Measurements from ENCODE around the gene CAPG.

Gene CAPG

DNA sequence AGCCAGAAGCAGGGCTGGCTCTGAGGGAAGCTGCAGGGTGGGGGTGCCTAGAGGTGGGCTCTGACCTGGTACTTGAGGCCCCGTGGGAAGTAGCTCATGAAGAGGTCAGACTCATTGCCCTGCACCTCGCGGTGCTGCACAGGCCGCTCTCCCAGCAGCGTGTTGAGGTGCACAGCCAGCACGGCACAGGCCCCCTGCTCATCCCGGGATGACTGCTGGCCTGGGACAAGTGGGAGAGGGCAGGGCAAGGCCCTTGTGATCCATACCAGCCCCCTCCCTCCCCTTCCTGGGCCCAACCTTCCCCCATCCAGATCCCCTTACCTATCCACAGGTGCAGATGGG lies 8.7 kb downstream of the CAPG start:
- TF ChIP-seq LEF1 (IDR thresholded peaks at IDR 0.05; ENCODE audit: borderline replicate concordance) (no peak), HDGF (IDR thresholded peaks at IDR 0.05; ENCODE audit: borderline replicate concordance) (no peak), ARNT (IDR thresholded peaks at IDR 0.05) (no peak), SUZ12 (IDR thresholded peaks at IDR 0.05) (no peak), ELF4 (IDR thresholded peaks at IDR 0.05) (no peak), L3MBTL2 (conservative IDR thresholded peaks at IDR 0.05) (no peak), SP1 (IDR thresholded peaks at IDR 0.05) (no peak), NFRKB (IDR thresholded peaks at IDR 0.05) (no peak), FOXK2 (IDR thresholded peaks at IDR 0.05) (no peak), FOXM1 (IDR thresholded peaks at IDR 0.05; ENCODE audit: borderline replicate concordance) (no peak), ZNF384 (IDR thresholded peaks at IDR 0.05) (no peak), CTBP1 (IDR thresholded peaks at IDR 0.05; ENCODE audit: borderline replicate concordance) (no peak), TARDBP (IDR thresholded peaks at IDR 0.05) (no peak), BHLHE40 (IDR thresholded peaks at IDR 0.05; ENCODE audit: borderline replicate concordance) (no peak), FOXA1 (IDR thresholded peaks at IDR 0.05) (no peak)
- TF ChIP-seq, protein P1, sequence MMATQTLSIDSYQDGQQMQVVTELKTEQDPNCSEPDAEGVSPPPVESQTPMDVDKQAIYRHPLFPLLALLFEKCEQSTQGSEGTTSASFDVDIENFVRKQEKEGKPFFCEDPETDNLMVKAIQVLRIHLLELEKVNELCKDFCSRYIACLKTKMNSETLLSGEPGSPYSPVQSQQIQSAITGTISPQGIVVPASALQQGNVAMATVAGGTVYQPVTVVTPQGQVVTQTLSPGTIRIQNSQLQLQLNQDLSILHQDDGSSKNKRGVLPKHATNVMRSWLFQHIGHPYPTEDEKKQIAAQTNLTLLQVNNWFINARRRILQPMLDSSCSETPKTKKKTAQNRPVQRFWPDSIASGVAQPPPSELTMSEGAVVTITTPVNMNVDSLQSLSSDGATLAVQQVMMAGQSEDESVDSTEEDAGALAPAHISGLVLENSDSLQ (IDR thresholded peaks at IDR 0.05), result no peak
- POLR2A ChIA-PET, result no interaction called here
- DNase-seq (ENCODE audit: extremely low spot score), result no peak
- CTCF ChIA-PET, result no interaction called here

DNA sequence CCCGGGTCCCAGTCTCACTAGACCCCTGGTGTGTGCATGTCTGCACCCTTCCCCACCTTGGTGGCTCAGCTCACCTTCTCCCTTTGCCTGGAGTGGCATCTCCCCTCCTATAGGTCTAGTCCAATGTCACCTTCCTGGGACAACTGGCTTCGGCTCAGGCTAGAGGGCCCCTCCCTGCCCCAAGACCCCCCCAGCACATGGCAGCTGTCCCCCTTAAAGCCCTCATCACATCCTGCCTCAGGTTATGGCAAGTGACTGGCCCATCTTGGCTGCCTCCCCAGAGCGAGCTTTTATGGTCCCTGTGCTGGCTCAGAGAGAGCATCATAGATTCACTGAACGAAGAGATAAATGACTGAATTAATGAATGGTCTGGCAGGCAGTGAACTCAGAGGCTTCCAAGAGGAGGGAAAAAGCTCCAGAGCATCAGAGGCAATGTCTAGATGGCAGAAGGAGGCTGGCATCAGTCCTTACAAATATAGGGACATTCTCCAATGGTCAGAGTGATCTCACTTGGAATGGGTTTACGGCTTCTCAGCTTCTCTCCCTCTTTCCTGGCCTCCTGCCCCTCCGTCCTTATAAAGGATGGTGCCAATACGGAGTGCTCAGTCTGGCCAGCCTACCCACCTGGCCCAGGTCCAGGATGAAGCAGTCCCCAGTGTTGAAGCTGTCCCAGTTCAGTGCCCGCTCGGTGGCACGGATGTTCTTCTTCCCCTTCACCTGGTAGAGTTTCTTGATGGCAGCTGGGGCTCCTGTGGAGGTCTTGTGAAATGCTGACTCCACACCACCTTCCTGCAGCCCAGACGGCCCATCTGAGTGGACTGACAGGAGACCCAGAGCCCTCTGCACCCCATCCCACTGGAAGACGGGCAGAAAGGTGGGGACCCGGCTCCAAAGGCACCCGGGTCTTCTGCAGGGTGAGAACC lies 9.4 kb downstream of the CAPG start:
- no peak for TF ChIP-seq L3MBTL2 (conservative IDR thresholded peaks at IDR 0.05)
- TF ChIP-seq, protein P1 (IDR thresholded peaks at IDR 0.05), result no peak
- TF ChIP-seq TARDBP (IDR thresholded peaks at IDR 0.05), result no peak
- TF ChIP-seq CTBP1 (IDR thresholded peaks at IDR 0.05; ENCODE audit: borderline replicate concordance), result no peak
- no peak for TF ChIP-seq ELF4 (IDR thresholded peaks at IDR 0.05)
- TF ChIP-seq SP1 (IDR thresholded peaks at IDR 0.05), result no peak
- no peak for TF ChIP-seq FOXA1 (IDR thresholded peaks at IDR 0.05)
- TF ChIP-seq LEF1 (IDR thresholded peaks at IDR 0.05; ENCODE audit: borderline replicate concordance), result no peak
- TF ChIP-seq ZNF384 (IDR thresholded peaks at IDR 0.05), result no peak
- no peak for TF ChIP-seq HDGF (IDR thresholded peaks at IDR 0.05; ENCODE audit: borderline replicate concordance)
- TF ChIP-seq NFRKB (IDR thresholded peaks at IDR 0.05), result no peak
- TF ChIP-seq ARNT (IDR thresholded peaks at IDR 0.05), result no peak
- TF ChIP-seq FOXM1 (IDR thresholded peaks at IDR 0.05; ENCODE audit: borderline replicate concordance), result no peak
- TF ChIP-seq BHLHE40 (IDR thresholded peaks at IDR 0.05; ENCODE audit: borderline replicate concordance), result no peak
- no peak for TF ChIP-seq FOXK2 (IDR thresholded peaks at IDR 0.05)
- no peak for TF ChIP-seq SUZ12 (IDR thresholded peaks at IDR 0.05)
- CTCF ChIA-PET, result no interaction called here
- POLR2A ChIA-PET, result interaction anchor here (1.4 kb wide), 1 partner anchor 17 kb away, joined by 6 read pairs; the partner anchor contains the start of gene SH2D6
- no peak for DNase-seq (ENCODE audit: extremely low spot score)

DNA sequence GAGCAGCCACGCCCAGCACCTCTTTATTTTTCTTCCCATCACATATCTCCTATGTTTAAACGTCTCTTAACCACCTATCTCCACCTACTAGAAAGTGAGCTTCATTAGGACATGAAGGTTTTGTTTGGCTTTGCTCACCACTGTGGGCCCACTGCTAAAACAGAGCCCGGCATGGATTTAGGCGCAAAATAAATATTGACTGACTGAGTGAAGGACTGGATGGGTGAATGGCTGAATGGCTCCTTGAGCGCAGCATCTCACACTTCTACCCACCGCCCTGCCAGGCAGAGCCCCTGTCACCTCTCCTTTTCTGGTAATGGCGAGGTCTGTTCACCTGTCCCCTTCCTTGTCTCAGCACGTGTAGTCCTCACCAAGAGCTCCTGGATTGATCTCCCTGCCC lies 10.1 kb downstream of the CAPG start:
- TF ChIP-seq L3MBTL2 (conservative IDR thresholded peaks at IDR 0.05) (no peak), HDGF (IDR thresholded peaks at IDR 0.05; ENCODE audit: borderline replicate concordance) (no peak), FOXA1 (IDR thresholded peaks at IDR 0.05) (no peak), ELF4 (IDR thresholded peaks at IDR 0.05) (no peak), CTBP1 (IDR thresholded peaks at IDR 0.05; ENCODE audit: borderline replicate concordance) (no peak), SP1 (IDR thresholded peaks at IDR 0.05) (no peak), ZNF384 (IDR thresholded peaks at IDR 0.05) (no peak), NFRKB (IDR thresholded peaks at IDR 0.05) (no peak), SUZ12 (IDR thresholded peaks at IDR 0.05) (no peak), BHLHE40 (IDR thresholded peaks at IDR 0.05; ENCODE audit: borderline replicate concordance) (no peak), TARDBP (IDR thresholded peaks at IDR 0.05) (no peak), FOXK2 (IDR thresholded peaks at IDR 0.05) (no peak), ARNT (IDR thresholded peaks at IDR 0.05) (no peak)
- TF ChIP-seq, protein P1 (IDR thresholded peaks at IDR 0.05), result no peak
- POLR2A ChIA-PET, result interaction anchor here (1.4 kb wide), 1 partner anchor 18 kb away, joined by 6 read pairs; the partner anchor contains the start of gene SH2D6
- DNase-seq (ENCODE audit: extremely low spot score), result no peak
- CTCF ChIA-PET, result no interaction called here

DNA sequence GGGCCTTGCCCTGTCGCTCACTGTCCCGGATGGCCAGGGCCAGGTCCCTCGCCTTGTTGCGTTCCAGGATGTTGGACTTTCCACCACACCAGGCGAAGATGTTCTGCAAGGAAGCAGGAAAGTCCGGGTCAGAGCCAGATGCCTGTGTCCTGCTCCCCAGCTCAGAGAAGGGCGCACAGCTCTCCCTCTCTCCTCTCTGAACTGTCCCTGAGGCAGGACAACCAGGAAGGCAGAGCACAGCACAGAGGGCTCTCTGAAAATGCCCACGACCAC lies 11.0 kb downstream of the CAPG start:
- DNase-seq (ENCODE audit: extremely low spot score), result no peak
- POLR2A ChIA-PET, result no interaction called here
- no peak for TF ChIP-seq HDGF (IDR thresholded peaks at IDR 0.05; ENCODE audit: borderline replicate concordance)
- no peak for TF ChIP-seq ZNF384 (IDR thresholded peaks at IDR 0.05)
- no peak for TF ChIP-seq FOXK2 (IDR thresholded peaks at IDR 0.05)
- TF ChIP-seq CTBP1 (IDR thresholded peaks at IDR 0.05; ENCODE audit: borderline replicate concordance), result no peak
- no peak for TF ChIP-seq ELF4 (IDR thresholded peaks at IDR 0.05)
- no peak for TF ChIP-seq FOXA1 (IDR thresholded peaks at IDR 0.05)
- TF ChIP-seq SP1 (IDR thresholded peaks at IDR 0.05), result no peak
- no peak for TF ChIP-seq NFRKB (IDR thresholded peaks at IDR 0.05)
- no peak for TF ChIP-seq SUZ12 (IDR thresholded peaks at IDR 0.05)
- no peak for TF ChIP-seq TARDBP (IDR thresholded peaks at IDR 0.05)
- no peak for TF ChIP-seq LEF1 (IDR thresholded peaks at IDR 0.05; ENCODE audit: borderline replicate concordance)
- TF ChIP-seq, protein P1 (IDR thresholded peaks at IDR 0.05), result no peak
- TF ChIP-seq BHLHE40 (IDR thresholded peaks at IDR 0.05; ENCODE audit: borderline replicate concordance), result no peak
- CTCF ChIA-PET, result no interaction called here

All from HEK293T (cell line).